GM12865 (cell line): Measurements from ENCODE around the gene TEPSIN.

ENCODE experiments used
- DNase-seq: peaks from one replicate; pipeline ENCODE4 v3.0.0; 2010; ENCODE audit warnings: low read depth
- H3K4me3 ChIP-seq: 2 replicates; pipeline ENCODE4 v1.5.1; 2011; ENCODE audit warnings: mild to moderate bottlenecking, low read depth, low read length, control low read depth
- CTCF ChIP-seq: IDR thresholded peaks from 2 replicates; pipeline ENCODE4 v1.5.1; 2011; ENCODE audit warnings: low read length, control low read depth, low read depth, inconsistent platforms; ENCODE audit not compliant: insufficient read depth; ENCODE audit errors: missing control alignments

The TEPSIN gene

DNA sequence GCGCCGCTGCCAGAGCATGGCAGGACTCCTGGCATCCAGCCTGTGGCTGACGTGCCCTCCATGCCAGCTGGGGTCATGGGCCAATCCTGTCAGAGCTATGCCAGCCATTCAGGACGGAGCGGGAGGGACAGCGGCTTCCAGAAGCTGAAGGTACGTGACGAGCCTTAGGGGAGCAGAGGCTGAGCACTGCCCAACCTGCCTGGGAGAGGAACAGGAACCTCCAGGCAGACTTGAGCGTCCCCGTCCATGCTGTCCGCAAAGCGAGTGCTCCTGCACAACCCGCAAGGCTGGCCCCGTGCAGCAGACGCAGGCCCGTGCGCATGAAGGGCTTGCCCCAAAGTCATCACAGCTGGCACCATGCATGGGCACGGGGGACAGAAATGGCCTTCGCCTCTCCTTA, 21.8 kb upstream of the TEPSIN start:
- TF ChIP-seq CTCF, result no peak
- DNase-seq, result no peak
- no peak overlapping the region for H3K4me3 ChIP-seq

DNA sequence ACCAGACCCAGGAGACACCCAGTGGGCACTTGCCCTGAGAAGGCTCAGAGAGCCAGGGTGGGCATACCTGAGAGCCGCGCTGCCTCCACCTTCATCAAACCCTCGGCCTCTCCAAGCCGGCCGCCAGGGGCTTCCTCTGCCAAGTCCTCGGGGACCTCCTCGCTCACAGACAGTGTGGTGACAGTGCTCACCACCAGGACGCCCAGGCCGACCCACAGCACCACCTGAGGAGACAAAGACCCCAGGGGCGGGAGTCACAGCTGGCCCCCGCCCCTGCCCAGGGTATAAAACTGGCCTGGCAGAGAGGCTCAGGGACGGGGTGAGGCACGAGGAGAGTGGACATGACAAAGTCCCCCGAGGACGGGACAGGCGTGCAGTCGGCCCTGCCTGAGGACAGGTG, 21.3 kb upstream of the TEPSIN start:
- no peak overlapping the region for H3K4me3 ChIP-seq
- no peak for DNase-seq
- no peak for TF ChIP-seq CTCF

GRCh38 chr17:81259058-81259605, 20.3 kb upstream of the TEPSIN start:
- no peak for TF ChIP-seq CTCF
- H3K4me3 ChIP-seq, result no peak overlapping the region
- no peak for DNase-seq

- TF ChIP-seq CTCF, result no peak
- no peak for DNase-seq
- H3K4me3 ChIP-seq, result no peak overlapping the region
These were observed 19.4 kb upstream of the TEPSIN start for GRCh38 chr17:81258292-81258691.

- no peak for TF ChIP-seq CTCF
- no peak overlapping the region for H3K4me3 ChIP-seq
These were observed 18.7 kb upstream of the TEPSIN start for GRCh38 chr17:81257533-81257932.

DNA sequence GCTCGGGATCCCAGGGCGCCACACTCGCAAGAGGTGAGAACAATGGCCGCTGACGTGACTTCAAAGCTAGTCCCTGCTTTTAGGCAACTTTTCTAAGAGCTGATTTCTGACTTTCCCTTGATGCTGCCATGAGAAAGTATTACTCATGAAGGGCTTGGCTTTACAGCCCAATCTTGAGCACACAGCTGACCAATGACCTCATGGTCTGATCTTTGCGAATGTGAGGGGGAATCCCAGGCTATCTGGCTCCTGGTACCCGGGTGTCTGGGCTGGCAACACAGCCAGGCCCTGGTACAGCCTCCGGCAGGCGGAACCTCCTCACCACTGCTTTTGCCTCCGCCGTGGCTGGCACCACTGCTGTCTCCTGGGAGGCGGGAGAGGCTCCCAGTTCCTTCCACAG, 17.8 kb upstream of the TEPSIN start:
- no peak for TF ChIP-seq CTCF
- DNase-seq, result no peak
- H3K4me3 ChIP-seq, result no peak overlapping the region

More at GRCh38 chr17:81257533-81257932, 18.7 kb upstream of the TEPSIN start:
- no peak for DNase-seq

DNA sequence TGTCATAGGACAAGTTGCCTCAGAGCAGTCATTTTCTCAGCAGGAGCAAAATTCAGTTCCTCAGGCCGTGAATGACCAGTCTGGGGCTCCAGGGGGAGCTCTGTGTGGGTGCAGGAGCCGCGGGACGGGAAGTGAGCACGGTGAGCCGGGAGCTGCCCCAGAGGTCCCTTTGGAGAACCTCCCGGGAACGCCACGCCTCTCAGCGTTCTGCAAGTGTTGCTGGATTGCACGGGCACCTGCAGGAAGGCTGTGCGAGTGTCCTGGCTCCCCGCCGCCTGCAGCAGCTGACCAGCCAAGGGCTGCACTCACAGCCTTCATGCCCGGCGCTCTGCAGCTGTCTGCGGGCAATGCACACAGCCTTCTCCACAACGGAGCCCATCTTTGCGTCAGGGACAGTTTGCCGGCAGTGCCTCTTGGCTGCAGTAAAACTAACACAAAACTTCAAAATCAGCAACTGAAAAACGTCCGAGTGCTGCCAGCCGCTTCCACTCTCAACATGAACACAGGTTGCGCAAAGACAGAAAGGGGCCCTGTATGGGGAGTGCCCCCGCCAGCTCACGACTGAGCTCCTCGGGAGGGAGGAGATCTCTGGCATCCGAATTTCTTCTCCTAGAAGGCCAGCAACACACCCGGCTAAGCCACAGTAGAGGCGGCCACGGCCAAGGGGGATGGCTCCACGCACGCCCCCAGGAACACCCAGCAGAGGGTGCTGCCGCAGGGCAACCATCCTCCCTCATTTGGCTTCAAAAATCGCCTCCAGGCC, 16.3 kb upstream of the TEPSIN start:
- TF ChIP-seq CTCF, result no peak

More for the DNA sequence above, 16.3 kb upstream of the TEPSIN start:
- no peak overlapping the region for H3K4me3 ChIP-seq
- DNase-seq, result no peak
